Astrocyte (in vitro differentiated cells and primary cell): ENCODE data around the gene SIGLEC11. TPM values are rescaled to one million over a fixed set of nuclear protein-coding genes. Genes with fewer than 3 reads are reported as not detected.
"Not testable (repeated sequence)": the region's sequence is repeated elsewhere in the genome, so short reads cannot be mapped to it uniquely, and the experiment has no call there.

ENCODE experiments used
- DNase-seq: peaks from one replicate; pipeline ENCODE4 v3.0.0-alpha.2; 2010; ENCODE audit warnings: low read depth
- FAIRE-seq: peaks from 2 replicates; lab custom pipeline; 2011; peaks lifted over from hg19 to GRCh38; lab: Jason Lieb, UNC
- H2AFZ ChIP-seq: 2 replicates; pipeline ENCODE4 v1.6.0; 2012; ENCODE audit warnings: low read depth, low read length, inconsistent platforms
- H3K27ac ChIP-seq: 2 replicates; pipeline ENCODE4 v1.5.1; 2011; ENCODE audit warnings: low read depth, low read length, inconsistent platforms
- H3K27me3 ChIP-seq: 2 replicates; pipeline ENCODE4 v1.6.0; 2011; ENCODE audit warnings: low read length, inconsistent platforms; ENCODE audit not compliant: insufficient read depth
- H3K36me3 ChIP-seq: 2 replicates; pipeline ENCODE4 v1.5.1; 2011; ENCODE audit warnings: low read length, inconsistent platforms; ENCODE audit not compliant: insufficient read depth
- H3K4me1 ChIP-seq: 2 replicates; pipeline ENCODE4 v1.5.1; 2011; ENCODE audit warnings: low read length, inconsistent platforms; ENCODE audit not compliant: insufficient read depth
- H3K4me2 ChIP-seq: 2 replicates; pipeline ENCODE4 v1.6.0; 2012; ENCODE audit warnings: low read length, inconsistent platforms
- H3K4me3 ChIP-seq: 2 replicates; pipeline ENCODE4 v1.5.1; 2011; ENCODE audit warnings: low read depth, mild to moderate bottlenecking, low read length, inconsistent platforms; ENCODE audit not compliant: insufficient read depth
- H3K79me2 ChIP-seq: 2 replicates; pipeline ENCODE4 v1.6.0; 2012; ENCODE audit warnings: mild to moderate bottlenecking, low read length, inconsistent platforms; ENCODE audit not compliant: insufficient read depth
- H3K9ac ChIP-seq: 2 replicates; pipeline ENCODE4 v1.6.0; 2012; ENCODE audit warnings: mild to moderate bottlenecking, low read length, inconsistent platforms
- H3K9me3 ChIP-seq: 2 replicates; pipeline ENCODE4 v1.5.1; 2012; ENCODE audit warnings: low read depth, mild to moderate bottlenecking, low read length, inconsistent platforms; ENCODE audit not compliant: insufficient read depth
- H4K20me1 ChIP-seq: 2 replicates; pipeline ENCODE4 v1.6.0; 2012; ENCODE audit warnings: low read length, inconsistent platforms; ENCODE audit not compliant: insufficient read depth
- H3K27ac Mint-ChIP-seq: one replicate; pipeline ENCODE4 v1.8.0; 2021; ENCODE audit warnings: mild to moderate bottlenecking, mixed read lengths; ENCODE audit not compliant: unreplicated experiment
- H3K27me3 Mint-ChIP-seq: one replicate; pipeline ENCODE4 v1.8.0; 2021; ENCODE audit warnings: low read depth, mixed read lengths; ENCODE audit not compliant: unreplicated experiment
- H3K36me3 Mint-ChIP-seq: one replicate; pipeline ENCODE4 v1.8.0; 2021; ENCODE audit warnings: low read depth, mixed read lengths; ENCODE audit not compliant: unreplicated experiment
- H3K4me1 Mint-ChIP-seq: one replicate; pipeline ENCODE4 v1.8.0; 2021; ENCODE audit warnings: low read depth, mixed read lengths; ENCODE audit not compliant: unreplicated experiment
- H3K4me3 Mint-ChIP-seq: one replicate; pipeline ENCODE4 v1.8.0; 2021; ENCODE audit warnings: mild to moderate bottlenecking, moderate library complexity, mixed read lengths; ENCODE audit not compliant: unreplicated experiment
- H3K9me3 Mint-ChIP-seq: one replicate; pipeline ENCODE4 v1.8.0; 2021; ENCODE audit warnings: mild to moderate bottlenecking, mixed read lengths; ENCODE audit not compliant: unreplicated experiment
- CTCF ChIP-seq: IDR thresholded peaks from 2 replicates; pipeline ENCODE4 v1.5.1; 2011; ENCODE audit warnings: low read depth, mild to moderate bottlenecking, inconsistent platforms, low read length, moderate library complexity; ENCODE audit not compliant: insufficient read depth
- EZH2 ChIP-seq: IDR thresholded peaks from 2 replicates; pipeline ENCODE4 v1.6.1; 2012; ENCODE audit warnings: mild to moderate bottlenecking, low read length, inconsistent platforms; ENCODE audit not compliant: insufficient read depth
- total RNA-seq: library from RNA; stranded (reverse); gene quantifications from 2 replicates; pipeline ENCODE4 v1.2.1, GENCODE V29; 2021

The SIGLEC11 gene
- total RNA-seq, 1 donor from 2014 or later, result not detected

- Histone ChIP-seq H3K79me2 (no peaks in the 10 kb centered on the region), H3K4me3 (no peak overlapping the region), H2AFZ (no peak overlapping the region), H3K9me3 (no peaks in the 10 kb centered on the region), H3K27ac (no peak overlapping the region), H3K36me3 (no peaks in the 10 kb centered on the region), H3K27me3 (no peaks in the 10 kb centered on the region), H3K4me2 (no peak overlapping the region), H4K20me1 (no peaks in the 10 kb centered on the region), H3K4me1 (no peaks in the 10 kb centered on the region), H3K9ac (no peak overlapping the region)
- DNase-seq (no peak), FAIRE-seq (no peak)
- Mint-ChIP-seq H3K27me3 (peaks cover 15% of the 10 kb centered on the region), H3K9me3 (peaks cover 2% of the 10 kb centered on the region), H3K36me3 (peaks cover 11% of the 10 kb centered on the region), H3K4me1 (no peaks in the 10 kb centered on the region), H3K27ac (peak overlapping the region; percentile 73), H3K4me3 (no peak overlapping the region)
- no peak for TF ChIP-seq EZH2
- TF ChIP-seq CTCF, result no peak
Measured at GRCh38 chr19:49973987-49974386, 13.0 kb upstream of the SIGLEC11 start.

DNA sequence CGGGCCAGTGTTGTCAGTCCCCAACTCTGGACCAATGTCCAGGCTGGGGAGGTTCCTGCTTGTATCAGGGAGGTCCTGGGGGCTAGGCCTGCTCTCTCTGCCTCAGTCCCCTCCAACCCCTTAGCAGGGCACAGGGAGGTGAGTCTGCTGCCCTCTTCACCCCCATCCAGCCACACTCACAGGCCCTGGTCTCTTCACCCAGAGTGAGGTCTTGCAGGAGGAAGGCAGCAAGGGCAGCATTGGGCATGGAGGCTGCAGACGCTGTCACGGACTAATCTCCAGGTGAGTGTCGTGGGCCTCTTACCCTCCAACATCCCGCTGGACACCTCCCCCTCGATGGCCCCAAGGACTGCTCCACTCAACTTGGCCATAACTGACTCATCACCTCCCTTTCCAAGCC is 11.9 kb upstream of the SIGLEC11 start:
- Histone ChIP-seq H3K79me2 (no peaks in the 10 kb centered on the region), H3K27ac (no peak overlapping the region), H3K4me2 (no peak overlapping the region), H4K20me1 (no peaks in the 10 kb centered on the region), H3K4me1 (no peaks in the 10 kb centered on the region), H3K4me3 (no peak overlapping the region), H2AFZ (no peak overlapping the region), H3K9ac (no peak overlapping the region), H3K27me3 (no peaks in the 10 kb centered on the region), H3K36me3 (no peaks in the 10 kb centered on the region), H3K9me3 (no peaks in the 10 kb centered on the region)
- no peak for FAIRE-seq
- H3K27ac Mint-ChIP-seq, result no peak overlapping the region
- H3K4me1 Mint-ChIP-seq, result no peaks in the 10 kb centered on the region
- DNase-seq, result no peak
- H3K27me3 Mint-ChIP-seq, result peaks cover 15% of the 10 kb centered on the region
- no peak overlapping the region for H3K4me3 Mint-ChIP-seq
- H3K9me3 Mint-ChIP-seq, result peaks cover 2% of the 10 kb centered on the region
- H3K36me3 Mint-ChIP-seq, result peaks cover 8% of the 10 kb centered on the region
- TF ChIP-seq CTCF (no peak), EZH2 (no peak)

GRCh38 chr19:49971991-49972411 is 11.0 kb upstream of the SIGLEC11 start:
- FAIRE-seq, result no peak
- no peaks in the 10 kb centered on the region for H3K36me3 ChIP-seq
- TF ChIP-seq CTCF (no peak), EZH2 (no peak)
- H3K4me2 ChIP-seq, result no peak overlapping the region
- Mint-ChIP-seq H3K36me3 (peaks cover 4% of the 10 kb centered on the region), H3K27me3 (peaks cover 15% of the 10 kb centered on the region), H3K27ac (no peak overlapping the region), H3K4me1 (no peaks in the 10 kb centered on the region), H3K9me3 (peaks cover 2% of the 10 kb centered on the region), H3K4me3 (no peak overlapping the region)
- H3K27me3 ChIP-seq, result no peaks in the 10 kb centered on the region
- no peaks in the 10 kb centered on the region for H3K9me3 ChIP-seq
- no peak overlapping the region for H3K9ac ChIP-seq
- no peak overlapping the region for H3K4me3 ChIP-seq
- no peak overlapping the region for H3K27ac ChIP-seq
- H2AFZ ChIP-seq, result no peak overlapping the region
- no peaks in the 10 kb centered on the region for H3K4me1 ChIP-seq
- no peaks in the 10 kb centered on the region for H4K20me1 ChIP-seq
- no peaks in the 10 kb centered on the region for H3K79me2 ChIP-seq
- DNase-seq, result no peak

GRCh38 chr19:49969355-49969754 is 8.4 kb upstream of the SIGLEC11 start:
- H2AFZ ChIP-seq, H3K36me3 ChIP-seq, H3K9me3 ChIP-seq, FAIRE-seq, H3K9ac ChIP-seq, DNase-seq, H3K4me3 ChIP-seq, H3K27me3 ChIP-seq, H3K4me3 Mint-ChIP-seq, H4K20me1 ChIP-seq, H3K4me2 ChIP-seq, H3K4me1 Mint-ChIP-seq, H3K27ac ChIP-seq, H3K79me2 ChIP-seq, H3K4me1 ChIP-seq, H3K9me3 Mint-ChIP-seq, H3K36me3 Mint-ChIP-seq: not testable (repeated sequence)
- H3K27me3 Mint-ChIP-seq, result peaks cover 15% of the 10 kb centered on the region
- H3K27ac Mint-ChIP-seq, result peak overlapping the region; percentile 47
